ENCODE measurements around the gene TRIM41. TPM values are rescaled to one million over a fixed set of nuclear protein-coding genes. Genes with fewer than 3 reads are reported as not detected.

Gene TRIM41
- total and polyA plus RNA-seq, 9 of the 15 experiments (the other 6 are each of a cell fraction or from before 2014, with no cell fraction given): 1.8 to 47.6 (median 20.9) TPM

DNA sequence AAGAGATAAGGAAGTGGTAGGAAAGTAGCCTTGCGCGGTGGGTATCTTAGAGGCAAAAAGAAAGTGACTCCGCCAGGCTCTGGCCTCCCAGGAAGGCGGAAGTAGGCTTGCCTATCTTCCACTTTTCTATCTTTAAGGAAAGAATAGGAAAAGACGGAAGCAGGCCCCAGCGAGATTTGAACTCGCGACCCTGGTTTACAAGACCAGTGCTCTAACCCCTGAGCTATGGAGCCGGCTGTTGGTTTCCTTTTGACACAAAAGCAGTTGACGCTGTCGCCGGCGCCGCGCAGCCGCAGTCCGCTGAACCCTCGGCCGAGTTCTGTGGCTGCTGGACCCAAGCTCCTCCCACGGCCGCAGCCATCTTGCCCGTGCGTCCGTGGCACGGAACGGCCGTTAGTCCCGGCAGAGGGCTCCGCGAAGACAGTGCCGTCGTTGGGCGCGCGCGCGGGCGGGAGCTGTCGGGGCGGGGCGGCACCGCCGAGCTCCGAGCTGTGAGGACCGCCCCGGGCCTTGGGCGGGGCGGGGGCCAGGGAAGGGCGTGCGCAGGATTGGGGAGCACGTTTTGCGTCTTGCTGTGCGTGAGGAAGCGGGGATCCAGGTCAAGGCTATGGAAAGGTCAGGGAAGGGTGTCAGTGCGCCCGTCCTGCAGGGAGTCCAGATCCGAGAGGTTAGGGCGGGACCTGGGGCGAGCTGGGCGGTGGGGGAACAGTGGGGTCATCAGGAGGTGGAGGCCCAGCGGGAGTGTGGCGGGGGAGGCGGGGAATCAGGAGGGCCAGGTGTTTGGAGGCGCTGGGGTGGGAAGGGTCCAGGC lies 31.4 kb upstream of the TRIM41 start (continued):
- TF ChIP-seq, protein P1, sequence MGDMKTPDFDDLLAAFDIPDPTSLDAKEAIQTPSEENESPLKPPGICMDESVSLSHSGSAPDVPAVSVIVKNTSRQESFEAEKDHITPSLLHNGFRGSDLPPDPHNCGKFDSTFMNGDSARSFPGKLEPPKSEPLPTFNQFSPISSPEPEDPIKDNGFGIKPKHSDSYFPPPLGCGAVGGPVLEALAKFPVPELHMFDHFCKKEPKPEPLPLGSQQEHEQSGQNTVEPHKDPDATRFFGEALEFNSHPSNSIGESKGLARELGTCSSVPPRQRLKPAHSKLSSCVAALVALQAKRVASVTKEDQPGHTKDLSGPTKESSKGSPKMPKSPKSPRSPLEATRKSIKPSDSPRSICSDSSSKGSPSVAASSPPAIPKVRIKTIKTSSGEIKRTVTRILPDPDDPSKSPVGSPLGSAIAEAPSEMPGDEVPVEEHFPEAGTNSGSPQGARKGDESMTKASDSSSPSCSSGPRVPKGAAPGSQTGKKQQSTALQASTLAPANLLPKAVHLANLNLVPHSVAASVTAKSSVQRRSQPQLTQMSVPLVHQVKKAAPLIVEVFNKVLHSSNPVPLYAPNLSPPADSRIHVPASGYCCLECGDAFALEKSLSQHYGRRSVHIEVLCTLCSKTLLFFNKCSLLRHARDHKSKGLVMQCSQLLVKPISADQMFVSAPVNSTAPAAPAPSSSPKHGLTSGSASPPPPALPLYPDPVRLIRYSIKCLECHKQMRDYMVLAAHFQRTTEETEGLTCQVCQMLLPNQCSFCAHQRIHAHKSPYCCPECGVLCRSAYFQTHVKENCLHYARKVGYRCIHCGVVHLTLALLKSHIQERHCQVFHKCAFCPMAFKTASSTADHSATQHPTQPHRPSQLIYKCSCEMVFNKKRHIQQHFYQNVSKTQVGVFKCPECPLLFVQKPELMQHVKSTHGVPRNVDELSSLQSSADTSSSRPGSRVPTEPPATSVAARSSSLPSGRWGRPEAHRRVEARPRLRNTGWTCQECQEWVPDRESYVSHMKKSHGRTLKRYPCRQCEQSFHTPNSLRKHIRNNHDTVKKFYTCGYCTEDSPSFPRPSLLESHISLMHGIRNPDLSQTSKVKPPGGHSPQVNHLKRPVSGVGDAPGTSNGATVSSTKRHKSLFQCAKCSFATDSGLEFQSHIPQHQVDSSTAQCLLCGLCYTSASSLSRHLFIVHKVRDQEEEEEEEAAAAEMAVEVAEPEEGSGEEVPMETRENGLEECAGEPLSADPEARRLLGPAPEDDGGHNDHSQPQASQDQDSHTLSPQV (IDR thresholded peaks at IDR 0.05): no peak
- no peak for TF ChIP-seq NCOR1 (IDR thresholded peaks at IDR 0.05)
- TF ChIP-seq ZNF639 (CRISPR knock-in tag; conservative IDR thresholded peaks at IDR 0.05 in 1 of 2, IDR thresholded peaks at IDR 0.05 in 1 of 2): peak in 1 of 2 experiments; percentile 100; a peak in 2 of 4 replicates
- no peak for TF ChIP-seq ELK1 (CRISPR knock-in tag; IDR thresholded peaks at IDR 0.05)
- peak; percentile 57; the same call in 1 of the 2 replicates for TF ChIP-seq ZNF444 (CRISPR knock-in tag; IDR thresholded peaks at IDR 0.05)
- peak; percentile 95 for TF ChIP-seq ZNF263 (CRISPR knock-in tag; IDR thresholded peaks at IDR 0.05; ENCODE audit: borderline replicate concordance)
- no peak for TF ChIP-seq TAF1 (IDR thresholded peaks at IDR 0.05; ENCODE audit: control insufficient read depth, extremely low read depth, insufficient read depth, low read length, severe bottlenecking)
- no peak; the same call in 1 of the 2 replicates for TF ChIP-seq TCF3 (CRISPR knock-in tag; IDR thresholded peaks at IDR 0.05)
- TF ChIP-seq ZNF583 (CRISPR knock-in tag; IDR thresholded peaks at IDR 0.05): no peak
- TF ChIP-seq, protein P2, sequence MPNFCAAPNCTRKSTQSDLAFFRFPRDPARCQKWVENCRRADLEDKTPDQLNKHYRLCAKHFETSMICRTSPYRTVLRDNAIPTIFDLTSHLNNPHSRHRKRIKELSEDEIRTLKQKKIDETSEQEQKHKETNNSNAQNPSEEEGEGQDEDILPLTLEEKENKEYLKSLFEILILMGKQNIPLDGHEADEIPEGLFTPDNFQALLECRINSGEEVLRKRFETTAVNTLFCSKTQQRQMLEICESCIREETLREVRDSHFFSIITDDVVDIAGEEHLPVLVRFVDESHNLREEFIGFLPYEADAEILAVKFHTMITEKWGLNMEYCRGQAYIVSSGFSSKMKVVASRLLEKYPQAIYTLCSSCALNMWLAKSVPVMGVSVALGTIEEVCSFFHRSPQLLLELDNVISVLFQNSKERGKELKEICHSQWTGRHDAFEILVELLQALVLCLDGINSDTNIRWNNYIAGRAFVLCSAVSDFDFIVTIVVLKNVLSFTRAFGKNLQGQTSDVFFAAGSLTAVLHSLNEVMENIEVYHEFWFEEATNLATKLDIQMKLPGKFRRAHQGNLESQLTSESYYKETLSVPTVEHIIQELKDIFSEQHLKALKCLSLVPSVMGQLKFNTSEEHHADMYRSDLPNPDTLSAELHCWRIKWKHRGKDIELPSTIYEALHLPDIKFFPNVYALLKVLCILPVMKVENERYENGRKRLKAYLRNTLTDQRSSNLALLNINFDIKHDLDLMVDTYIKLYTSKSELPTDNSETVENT (CRISPR knock-in tag; IDR thresholded peaks at IDR 0.05): peak; percentile 84
- TF ChIP-seq, protein P3, sequence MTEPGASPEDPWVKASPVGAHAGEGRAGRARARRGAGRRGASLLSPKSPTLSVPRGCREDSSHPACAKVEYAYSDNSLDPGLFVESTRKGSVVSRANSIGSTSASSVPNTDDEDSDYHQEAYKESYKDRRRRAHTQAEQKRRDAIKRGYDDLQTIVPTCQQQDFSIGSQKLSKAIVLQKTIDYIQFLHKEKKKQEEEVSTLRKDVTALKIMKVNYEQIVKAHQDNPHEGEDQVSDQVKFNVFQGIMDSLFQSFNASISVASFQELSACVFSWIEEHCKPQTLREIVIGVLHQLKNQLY (CRISPR knock-in tag; conservative IDR thresholded peaks at IDR 0.05): no peak; a peak in 1 of 4 replicates
- TF ChIP-seq ESRRB (CRISPR knock-in tag; IDR thresholded peaks at IDR 0.05; ENCODE audit: borderline replicate concordance): no peak
- peak; percentile 30 for TF ChIP-seq POLR2B (IDR thresholded peaks at IDR 0.05; ENCODE audit: low read depth, partially characterized antibody)
- TF ChIP-seq ZNF586 (CRISPR knock-in tag; conservative IDR thresholded peaks at IDR 0.05): no peak

All from K562 (cell line).